CD8-positive, alpha-beta memory T cell (primary cell): ENCODE results near the gene MVB12B. TPM values are rescaled to one million over a fixed set of nuclear protein-coding genes. Genes with fewer than 3 reads are reported as not detected.
A peak's percentile ranks its signal among the peaks of the same experiment; 100 is the strongest.

Source experiments
- CTCF ChIA-PET: fragments of 350-600 bp; sonication (Branson Sonifier 250); formaldehyde crosslinking; loops from one replicate; lab custom pipeline; 2021; ENCODE audit warnings: antibody characterized with exemption; lab: Charles Lee
- POLR2A ChIA-PET: fragments of 350-600 bp; sonication (Branson Sonifier 250); formaldehyde crosslinking; loops from one replicate; lab custom pipeline; 2021; ENCODE audit warnings: antibody characterized with exemption; lab: Charles Lee
- DNase-seq, 5 donors: peaks; one replicate each; pipeline versions ENCODE4 v3.0.0 to v3.0.0-alpha.2; 2020 to 2022; ENCODE audit warnings: mixed read lengths in 1 of 5
- H3K27ac ChIP-seq: one replicate; pipeline ENCODE4 v1.7.0; 2013; ENCODE audit warnings: low read depth, mild to moderate bottlenecking, low read length, moderate library complexity
- H3K27me3 ChIP-seq: 2 replicates; pipeline ENCODE4 v1.7.0; 2013; ENCODE audit warnings: low read length, mild to moderate bottlenecking; ENCODE audit not compliant: insufficient read depth, poor library complexity, severe bottlenecking
- H3K36me3 ChIP-seq: 2 replicates; pipeline ENCODE4 v1.7.0; 2013; ENCODE audit warnings: mild to moderate bottlenecking, low read length, moderate library complexity; ENCODE audit not compliant: insufficient read depth
- H3K4me1 ChIP-seq: 2 replicates; pipeline ENCODE4 v1.7.0; 2013; ENCODE audit warnings: mild to moderate bottlenecking, low read length, moderate library complexity; ENCODE audit not compliant: insufficient read depth
- H3K4me3 ChIP-seq: 2 replicates; pipeline ENCODE4 v1.7.0; 2013; ENCODE audit warnings: mild to moderate bottlenecking, low read length
- H3K9me3 ChIP-seq: 2 replicates; pipeline ENCODE4 v1.7.0; 2013; ENCODE audit warnings: mild to moderate bottlenecking, low read length
- H3K27ac Mint-ChIP-seq, 8 donors: one replicate each; pipeline ENCODE4 v1.8.0; 2020 to 2021; ENCODE audit warnings: mixed read lengths in 8 of 8, mild to moderate bottlenecking in 6 of 8, inconsistent platforms in 3 of 8, moderate library complexity in 3 of 8
- H3K27me3 Mint-ChIP-seq, 2 donors: one replicate each; pipeline ENCODE4 v1.8.0; 2020 to 2021; ENCODE audit warnings: mixed read lengths in 2 of 2, mild to moderate bottlenecking in 1 of 2, moderate library complexity in 1 of 2
- H3K36me3 Mint-ChIP-seq, 3 donors: one replicate each; pipeline ENCODE4 v1.8.0; 2020 to 2021; ENCODE audit warnings: mixed read lengths in 3 of 3, inconsistent platforms in 1 of 3, mild to moderate bottlenecking in 1 of 3
- H3K4me1 Mint-ChIP-seq, 3 donors: one replicate each; pipeline ENCODE4 v1.8.0; 2020 to 2021; ENCODE audit warnings: mixed read lengths in 3 of 3, inconsistent platforms in 1 of 3, mild to moderate bottlenecking in 1 of 3
- H3K4me3 Mint-ChIP-seq, 7 donors: one replicate each; pipeline ENCODE4 v1.8.0; 2020 to 2021; ENCODE audit warnings: mixed read lengths in 7 of 7, mild to moderate bottlenecking in 6 of 7, moderate library complexity in 4 of 7, inconsistent platforms in 2 of 7
- H3K9me3 Mint-ChIP-seq, 5 donors: one replicate each; pipeline ENCODE4 v1.8.0; 2020 to 2022; ENCODE audit warnings: mixed read lengths in 5 of 5, mild to moderate bottlenecking in 3 of 5, moderate library complexity in 2 of 5, inconsistent platforms in 1 of 5
- polyA plus RNA-seq: library from polyadenylated mRNA; unstranded; fragments of 300-500 nt; fragmentation: Illumina TruSeq; gene quantifications from one replicate; pipeline ENCODE4 v1.2.3, GENCODE V29; 2021
- total RNA-seq, 2 experiments: library from RNA; stranded (reverse); gene quantifications; one replicate each; pipeline ENCODE4 v1.2.3, GENCODE V29; 2021

Gene MVB12B
- total and polyA plus RNA-seq, 3 experiments from 2014 or later, result 11.0 to 13.1 (median 12.7) TPM

DNA sequence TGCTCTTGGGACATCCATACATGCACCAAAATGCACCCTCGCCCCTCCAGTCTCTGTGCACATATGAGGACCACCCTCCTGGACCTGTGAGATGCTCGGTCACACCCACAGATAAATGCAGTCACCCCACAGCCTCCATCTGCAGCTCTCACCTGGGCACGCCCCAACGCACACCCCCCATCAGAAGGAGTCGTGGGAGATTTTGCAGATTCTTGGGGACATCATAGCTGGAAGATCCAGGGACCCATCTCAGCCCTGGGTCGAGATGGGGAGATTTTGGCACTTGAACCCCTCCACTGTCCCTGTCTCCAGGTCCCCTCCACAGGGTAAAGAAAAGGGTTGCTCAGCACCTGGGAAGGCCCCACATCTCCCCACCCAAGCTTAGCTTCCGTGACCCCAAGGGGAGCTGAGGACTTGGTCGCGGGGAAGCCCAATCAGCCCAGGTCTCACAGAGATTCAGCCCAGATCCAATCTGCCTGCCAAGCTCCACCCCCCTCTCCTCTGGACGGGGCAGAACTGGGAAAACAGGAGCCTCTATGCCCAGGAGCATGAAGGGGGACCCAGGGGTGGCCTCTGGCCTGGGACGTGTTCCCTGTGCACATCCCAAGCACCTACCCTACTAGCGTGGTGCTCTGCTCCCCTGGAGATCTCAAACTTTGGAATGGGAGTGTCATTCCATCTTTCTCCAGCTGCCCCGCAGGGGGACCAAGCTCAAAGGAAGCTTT, 197.9 kb downstream of the MVB12B start:
- Mint-ChIP-seq H3K4me3 (peak overlapping the region; percentile 44 to 90 (median 81)), H3K27ac (peak overlapping the region in 5 of 8 donors; percentile 24 to 86 (median 77)), H3K27me3 (peaks cover 0 to 4% of the 10 kb centered on the region in 2 donors), H3K36me3 (no peaks in the 10 kb centered on the region), H3K4me1 (peaks cover 26 to 35% (median 34%) of the 10 kb centered on the region in 3 donors), H3K9me3 (no peaks in the 10 kb centered on the region)
- H3K4me3 ChIP-seq, result no peak overlapping the region
- ChIA-PET CTCF (interaction anchor here (0.8 to 1.4 kb wide), 4 partner anchors 10 to 206 kb away, joined by 3 to 6 read pairs (median 3); no protein-coding TSS in a partner anchor), POLR2A (no interaction called here)
- H3K4me1 ChIP-seq, result peaks cover 18% of the 10 kb centered on the region
- H3K36me3 ChIP-seq, result no peaks in the 10 kb centered on the region
- H3K27me3 ChIP-seq, result peaks cover 5% of the 10 kb centered on the region
- no peak for DNase-seq
- no peaks in the 10 kb centered on the region for H3K9me3 ChIP-seq
- no peak overlapping the region for H3K27ac ChIP-seq

DNA sequence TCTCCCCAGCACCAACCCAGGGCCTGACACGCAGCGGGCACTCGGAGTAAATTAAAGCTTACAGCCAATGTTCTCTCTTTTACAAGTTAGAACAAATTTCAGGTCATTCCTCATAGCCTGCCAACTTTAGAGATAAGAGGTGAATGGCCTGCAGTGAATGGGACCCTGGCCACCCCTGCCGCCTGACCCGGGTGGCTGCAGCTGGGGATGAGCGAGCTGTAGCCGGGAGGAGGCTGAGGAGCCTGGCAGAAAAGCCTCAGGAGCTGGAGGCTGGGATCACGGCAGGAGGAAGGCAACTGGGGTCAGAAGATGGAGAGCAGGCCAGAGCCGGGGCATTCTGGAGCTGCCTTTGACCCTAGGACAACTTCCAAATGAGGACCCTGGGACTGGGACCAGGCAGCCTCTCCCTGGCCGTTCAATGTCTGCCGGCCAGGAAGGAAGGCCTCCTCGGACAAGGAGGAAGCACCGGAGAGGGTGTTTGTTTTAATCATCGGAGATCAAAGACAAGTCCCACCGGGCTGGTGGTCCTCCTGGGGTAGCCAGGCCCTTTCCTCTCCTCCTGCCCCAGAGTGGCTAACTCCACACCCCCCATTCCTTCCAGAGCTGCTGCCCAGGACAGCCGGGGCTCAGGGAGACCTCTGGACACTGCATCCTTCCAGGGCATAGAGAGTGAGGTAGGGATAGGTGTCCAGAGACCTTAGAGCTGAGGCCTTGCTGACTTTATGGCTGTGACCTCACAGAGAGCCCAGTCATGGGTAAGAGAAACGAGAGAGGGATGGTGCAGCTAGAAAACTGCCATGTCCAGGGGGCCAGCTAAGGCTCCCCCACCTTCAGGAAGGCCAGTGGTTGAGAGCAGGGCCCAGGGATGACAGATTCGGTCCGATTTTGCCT, 199.8 kb downstream of the MVB12B start:
- Mint-ChIP-seq H3K27me3 (peaks cover 0 to 6% of the 10 kb centered on the region in 2 donors), H3K9me3 (no peaks in the 10 kb centered on the region), H3K4me1 (peaks cover 21 to 30% (median 29%) of the 10 kb centered on the region in 3 donors), H3K4me3 (no peak overlapping the region), H3K27ac (peak overlapping the region in 1 of 8 donors; percentile 47), H3K36me3 (no peaks in the 10 kb centered on the region)
- peaks cover 12% of the 10 kb centered on the region for H3K4me1 ChIP-seq
- ChIA-PET CTCF (interaction anchor here (1.3 to 1.5 kb wide), 2 partner anchors 12 to 32 kb away, joined by 5 to 9 read pairs; no protein-coding TSS in a partner anchor), POLR2A (interaction anchor here (0.5 kb wide), 1 partner anchor 13 kb away, joined by 3 read pairs; no protein-coding TSS in a partner anchor)
- no peaks in the 10 kb centered on the region for H3K36me3 ChIP-seq
- no peak for DNase-seq
- H3K27me3 ChIP-seq, result peaks cover 5% of the 10 kb centered on the region
- no peaks in the 10 kb centered on the region for H3K9me3 ChIP-seq
- no peak overlapping the region for H3K4me3 ChIP-seq
- H3K27ac ChIP-seq, result no peak overlapping the region

GRCh38 chr9:126527109-126527825, 200.6 kb downstream of the MVB12B start:
- no peak overlapping the region for H3K27ac ChIP-seq
- peaks cover 12% of the 10 kb centered on the region for H3K4me1 ChIP-seq
- Mint-ChIP-seq H3K4me1 (peaks cover 20 to 28% (median 28%) of the 10 kb centered on the region in 3 donors), H3K9me3 (no peaks in the 10 kb centered on the region), H3K36me3 (no peaks in the 10 kb centered on the region), H3K27me3 (peaks cover 0 to 6% of the 10 kb centered on the region in 2 donors), H3K27ac (no peak overlapping the region), H3K4me3 (no peak overlapping the region)
- H3K9me3 ChIP-seq, result no peaks in the 10 kb centered on the region
- H3K27me3 ChIP-seq, result peaks cover 5% of the 10 kb centered on the region
- no peaks in the 10 kb centered on the region for H3K36me3 ChIP-seq
- POLR2A ChIA-PET, result interaction anchor here (0.5 kb wide), 2 partner anchors 12 to 15 kb away, joined by 3 read pairs; no protein-coding TSS in a partner anchor
- DNase-seq, result no peak
- H3K4me3 ChIP-seq, result no peak overlapping the region
- CTCF ChIA-PET, result no interaction called here

DNA sequence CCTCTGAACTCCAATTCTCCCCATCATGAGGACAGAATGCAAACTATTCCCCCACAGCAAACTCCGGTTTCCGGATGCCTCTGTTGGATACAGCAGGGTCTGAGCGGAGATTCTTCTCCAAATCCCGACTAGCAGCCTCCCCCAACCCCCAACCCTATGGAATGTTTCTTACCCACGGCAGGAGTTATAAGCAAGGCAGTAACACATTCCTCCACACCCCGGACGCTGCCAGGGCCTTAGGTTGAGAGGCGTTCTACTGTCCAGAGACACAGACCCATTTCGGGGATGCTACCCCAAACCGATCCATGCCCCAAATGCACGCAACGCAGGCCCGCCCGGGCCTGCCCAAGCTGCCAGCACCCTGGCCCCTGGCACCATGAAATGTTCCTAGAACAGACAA, 201.5 kb downstream of the MVB12B start:
- no peak overlapping the region for H3K27ac Mint-ChIP-seq
- no peak overlapping the region for H3K4me3 Mint-ChIP-seq
- H3K4me1 ChIP-seq, result peaks cover 12% of the 10 kb centered on the region
- no peaks in the 10 kb centered on the region for H3K36me3 ChIP-seq
- H3K9me3 ChIP-seq, result no peaks in the 10 kb centered on the region
- H3K36me3 Mint-ChIP-seq, result no peaks in the 10 kb centered on the region
- no peaks in the 10 kb centered on the region for H3K9me3 Mint-ChIP-seq
- H3K4me1 Mint-ChIP-seq, result peaks cover 17 to 19% (median 19%) of the 10 kb centered on the region in 3 donors
- H3K27ac ChIP-seq, result no peak overlapping the region
- H3K4me3 ChIP-seq, result no peak overlapping the region
- ChIA-PET POLR2A (interaction anchor here (0.5 kb wide), 2 partner anchors 16 to 779 kb away, joined by 3 to 4 read pairs; no protein-coding TSS in a partner anchor), CTCF (no interaction called here)
- DNase-seq, result no peak
- peaks cover under 1% of the 10 kb centered on the region for H3K27me3 ChIP-seq
- peaks cover 0 to 2% of the 10 kb centered on the region in 2 donors for H3K27me3 Mint-ChIP-seq

- H3K27ac Mint-ChIP-seq, result no peak overlapping the region
- no peaks in the 10 kb centered on the region for H3K27me3 ChIP-seq
- H3K27me3 Mint-ChIP-seq, result peaks cover 0 to 2% of the 10 kb centered on the region in 2 donors
- DNase-seq, result no peak
- no peaks in the 10 kb centered on the region for H3K36me3 Mint-ChIP-seq
- CTCF ChIA-PET, result no interaction called here
- H3K4me3 Mint-ChIP-seq, result no peak overlapping the region
- H3K4me3 ChIP-seq, result no peak overlapping the region
- no peaks in the 10 kb centered on the region for H3K9me3 Mint-ChIP-seq
- H3K4me1 ChIP-seq, result peaks cover 6% of the 10 kb centered on the region
- peaks cover 9 to 11% (median 11%) of the 10 kb centered on the region in 3 donors for H3K4me1 Mint-ChIP-seq
- no peaks in the 10 kb centered on the region for H3K9me3 ChIP-seq
- no peak overlapping the region for H3K27ac ChIP-seq
- POLR2A ChIA-PET, result no interaction called here
- H3K36me3 ChIP-seq, result no peaks in the 10 kb centered on the region
Measured at GRCh38 chr9:126528915-126529314, 202.3 kb downstream of the MVB12B start.

GRCh38 chr9:126531035-126531571, 204.5 kb downstream of the MVB12B start:
- no peak overlapping the region for H3K4me3 Mint-ChIP-seq
- ChIA-PET CTCF (interaction anchor here (2.3 kb wide), 1 partner anchor 27 kb away, joined by 6 read pairs; no protein-coding TSS in a partner anchor), POLR2A (no interaction called here)
- no peaks in the 10 kb centered on the region for H3K27me3 ChIP-seq
- H3K4me1 Mint-ChIP-seq, result no peaks in the 10 kb centered on the region
- no peaks in the 10 kb centered on the region for H3K9me3 ChIP-seq
- H3K27ac Mint-ChIP-seq, result no peak overlapping the region
- DNase-seq, result no peak
- no peaks in the 10 kb centered on the region for H3K4me1 ChIP-seq
- no peaks in the 10 kb centered on the region for H3K9me3 Mint-ChIP-seq
- peaks cover 8 to 12% of the 10 kb centered on the region in 2 donors for H3K27me3 Mint-ChIP-seq
- H3K36me3 ChIP-seq, result no peaks in the 10 kb centered on the region
- H3K4me3 ChIP-seq, result no peak overlapping the region
- no peaks in the 10 kb centered on the region for H3K36me3 Mint-ChIP-seq
- no peak overlapping the region for H3K27ac ChIP-seq

- Histone ChIP-seq H3K4me1 (no peaks in the 10 kb centered on the region), H3K4me3 (no peak overlapping the region), H3K9me3 (no peaks in the 10 kb centered on the region), H3K36me3 (no peaks in the 10 kb centered on the region), H3K27ac (no peak overlapping the region), H3K27me3 (peaks cover 3% of the 10 kb centered on the region)
- no peaks in the 10 kb centered on the region for H3K36me3 Mint-ChIP-seq
- no peaks in the 10 kb centered on the region for H3K4me1 Mint-ChIP-seq
- no peak for DNase-seq
- POLR2A ChIA-PET, result no interaction called here
- H3K27me3 Mint-ChIP-seq, result peaks cover 8 to 17% of the 10 kb centered on the region in 2 donors
- CTCF ChIA-PET, result interaction anchor here (1.2 to 2.3 kb wide), 2 partner anchors 26 to 41 kb away, joined by 3 to 6 read pairs; no protein-coding TSS in a partner anchor
- H3K27ac Mint-ChIP-seq, result no peak overlapping the region
- no peaks in the 10 kb centered on the region for H3K9me3 Mint-ChIP-seq
- H3K4me3 Mint-ChIP-seq, result no peak overlapping the region
Measured at GRCh38 chr9:126531591-126531990, 205.0 kb downstream of the MVB12B start.
